ENCODE results near the gene ALKBH6. TPM values are rescaled to one million over a fixed set of nuclear protein-coding genes. Genes with fewer than 3 reads are reported as not detected.

ALKBH6 gene
- total and polyA plus RNA-seq, 4 donors: 6.3 to 11.8 (median 8.8) TPM

DNA sequence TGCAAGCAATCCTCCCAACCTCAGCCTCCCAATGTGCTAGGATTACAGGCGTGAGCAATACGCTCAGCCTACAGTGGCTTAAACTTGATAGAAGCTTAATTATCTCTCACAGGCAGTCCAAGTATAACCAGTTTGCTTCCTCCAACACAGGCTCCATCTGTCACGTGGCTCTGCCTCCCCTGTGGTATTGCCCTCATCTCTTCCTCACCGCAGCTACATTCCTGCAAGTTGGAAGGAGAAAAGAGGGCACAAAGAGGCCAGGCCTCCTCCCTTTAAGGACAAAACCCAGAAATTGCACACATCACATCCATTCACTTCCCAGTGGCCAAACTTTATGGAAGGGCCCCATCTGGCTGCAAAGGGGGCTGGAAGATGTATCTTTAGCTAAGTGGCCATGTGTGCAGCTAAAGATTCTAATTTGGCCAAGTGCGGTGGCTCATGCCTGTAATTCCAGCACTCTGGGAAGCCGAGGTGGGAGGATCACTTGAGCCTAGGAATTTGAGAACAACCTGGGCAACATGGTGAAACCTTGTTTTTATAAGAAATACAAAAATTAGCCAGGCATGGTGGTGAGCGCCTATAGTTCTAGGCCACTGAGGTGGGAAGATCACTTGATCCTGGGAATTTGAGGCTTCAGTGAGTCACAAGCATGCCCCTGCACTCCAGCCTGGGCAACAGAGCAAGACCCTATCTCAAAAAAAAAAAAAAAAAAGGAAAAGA lies 22.1 kb downstream of the ALKBH6 start:
- no peak for DNase-seq (ENCODE audit: low spot score)
- H3K4me1 ChIP-seq (ENCODE audit: control insufficient read depth in 4 of 4, insufficient read depth in 4 of 4, low read length in 3 of 4): peaks cover 10 to 18% (median 14%) of the 10 kb centered on the region in 4 donors
- no peaks in the 10 kb centered on the region for H3K36me3 ChIP-seq (ENCODE audit: control insufficient read depth in 4 of 4, insufficient read depth in 3 of 4, low read depth in 1 of 4, low read length in 3 of 4)
- H3K9me3 ChIP-seq (ENCODE audit: control insufficient read depth in 4 of 4, low read length in 3 of 4): no peaks in the 10 kb centered on the region
- 90% methylated on average over 7 of the region's 7 CpGs for WGBS
- H3K9ac ChIP-seq (ENCODE audit: low read depth in 1 of 2, low read length in 2 of 2): no peak overlapping the region
- no peak for TF ChIP-seq FOXA2 (IDR thresholded peaks at IDR 0.05)
- TF ChIP-seq JUND (IDR thresholded peaks at IDR 0.05): no peak
- TF ChIP-seq, protein P1, sequence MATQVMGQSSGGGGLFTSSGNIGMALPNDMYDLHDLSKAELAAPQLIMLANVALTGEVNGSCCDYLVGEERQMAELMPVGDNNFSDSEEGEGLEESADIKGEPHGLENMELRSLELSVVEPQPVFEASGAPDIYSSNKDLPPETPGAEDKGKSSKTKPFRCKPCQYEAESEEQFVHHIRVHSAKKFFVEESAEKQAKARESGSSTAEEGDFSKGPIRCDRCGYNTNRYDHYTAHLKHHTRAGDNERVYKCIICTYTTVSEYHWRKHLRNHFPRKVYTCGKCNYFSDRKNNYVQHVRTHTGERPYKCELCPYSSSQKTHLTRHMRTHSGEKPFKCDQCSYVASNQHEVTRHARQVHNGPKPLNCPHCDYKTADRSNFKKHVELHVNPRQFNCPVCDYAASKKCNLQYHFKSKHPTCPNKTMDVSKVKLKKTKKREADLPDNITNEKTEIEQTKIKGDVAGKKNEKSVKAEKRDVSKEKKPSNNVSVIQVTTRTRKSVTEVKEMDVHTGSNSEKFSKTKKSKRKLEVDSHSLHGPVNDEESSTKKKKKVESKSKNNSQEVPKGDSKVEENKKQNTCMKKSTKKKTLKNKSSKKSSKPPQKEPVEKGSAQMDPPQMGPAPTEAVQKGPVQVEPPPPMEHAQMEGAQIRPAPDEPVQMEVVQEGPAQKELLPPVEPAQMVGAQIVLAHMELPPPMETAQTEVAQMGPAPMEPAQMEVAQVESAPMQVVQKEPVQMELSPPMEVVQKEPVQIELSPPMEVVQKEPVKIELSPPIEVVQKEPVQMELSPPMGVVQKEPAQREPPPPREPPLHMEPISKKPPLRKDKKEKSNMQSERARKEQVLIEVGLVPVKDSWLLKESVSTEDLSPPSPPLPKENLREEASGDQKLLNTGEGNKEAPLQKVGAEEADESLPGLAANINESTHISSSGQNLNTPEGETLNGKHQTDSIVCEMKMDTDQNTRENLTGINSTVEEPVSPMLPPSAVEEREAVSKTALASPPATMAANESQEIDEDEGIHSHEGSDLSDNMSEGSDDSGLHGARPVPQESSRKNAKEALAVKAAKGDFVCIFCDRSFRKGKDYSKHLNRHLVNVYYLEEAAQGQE (IDR thresholded peaks at IDR 0.05): no peak
- no peak for TF ChIP-seq SP1 (IDR thresholded peaks at IDR 0.05)
- TF ChIP-seq ATF3 (IDR thresholded peaks at IDR 0.05): no peak
- TF ChIP-seq YY1 (IDR thresholded peaks at IDR 0.05): no peak
- no peak for TF ChIP-seq MAX (IDR thresholded peaks at IDR 0.05)
- TF ChIP-seq CTCF (IDR thresholded peaks at IDR 0.05; ENCODE audit: low read depth, low read length, missing input control): no peak
- no peak for TF ChIP-seq ZBTB33 (IDR thresholded peaks at IDR 0.05)
- no peak for TF ChIP-seq HNF4G (IDR thresholded peaks at IDR 0.05)
- no peak for TF ChIP-seq HNF4A (conservative IDR thresholded peaks at IDR 0.05)
- no peak for TF ChIP-seq TAF1 (conservative IDR thresholded peaks at IDR 0.05)
- TF ChIP-seq RXRA (IDR thresholded peaks at IDR 0.05): no peak
- TF ChIP-seq RAD21 (IDR thresholded peaks at IDR 0.05): no peak
- no peak for TF ChIP-seq FOXA1 (IDR thresholded peaks at IDR 0.05)
- no peak for TF ChIP-seq NR2F2 (IDR thresholded peaks at IDR 0.05)
- TF ChIP-seq EGR1 (IDR thresholded peaks at IDR 0.05; ENCODE audit: low read depth in 2 of 2): no peak
- TF ChIP-seq GABPA (IDR thresholded peaks at IDR 0.05 in 1 of 2, conservative IDR thresholded peaks at IDR 0.05 in 1 of 2): no peak
- H3K4me3 ChIP-seq (ENCODE audit: low read depth in 1 of 3, low read length in 3 of 3): no peak overlapping the region
- H3K27me3 ChIP-seq (ENCODE audit: control insufficient read depth in 4 of 4, insufficient read depth in 4 of 4, low read length in 3 of 4): no peaks in the 10 kb centered on the region
- no peak overlapping the region for H3K27ac ChIP-seq (ENCODE audit: low read depth in 1 of 2, low read length in 2 of 2)
